ENCODE measurements around the gene PHKG2. TPM values are rescaled to one million over a fixed set of nuclear protein-coding genes. Genes with fewer than 3 reads are reported as not detected.
A peak's percentile ranks its signal among the peaks of the same experiment; 100 is the strongest.
"Not testable (repeated sequence)": the region's sequence is repeated elsewhere in the genome, so short reads cannot be mapped to it uniquely, and the experiment has no call there.

Gene PHKG2, protein sequence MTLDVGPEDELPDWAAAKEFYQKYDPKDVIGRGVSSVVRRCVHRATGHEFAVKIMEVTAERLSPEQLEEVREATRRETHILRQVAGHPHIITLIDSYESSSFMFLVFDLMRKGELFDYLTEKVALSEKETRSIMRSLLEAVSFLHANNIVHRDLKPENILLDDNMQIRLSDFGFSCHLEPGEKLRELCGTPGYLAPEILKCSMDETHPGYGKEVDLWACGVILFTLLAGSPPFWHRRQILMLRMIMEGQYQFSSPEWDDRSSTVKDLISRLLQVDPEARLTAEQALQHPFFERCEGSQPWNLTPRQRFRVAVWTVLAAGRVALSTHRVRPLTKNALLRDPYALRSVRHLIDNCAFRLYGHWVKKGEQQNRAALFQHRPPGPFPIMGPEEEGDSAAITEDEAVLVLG
- 12.6 TPM for total RNA-seq
- long read RNA-seq, full-length matches to known transcripts = 11 of 14 reads
- long read RNA-seq, partial matches to known transcripts = 1 of 14 reads
- long read RNA-seq, other reads (novel, unspliced or antisense) = 2 of 14 reads

DNA sequence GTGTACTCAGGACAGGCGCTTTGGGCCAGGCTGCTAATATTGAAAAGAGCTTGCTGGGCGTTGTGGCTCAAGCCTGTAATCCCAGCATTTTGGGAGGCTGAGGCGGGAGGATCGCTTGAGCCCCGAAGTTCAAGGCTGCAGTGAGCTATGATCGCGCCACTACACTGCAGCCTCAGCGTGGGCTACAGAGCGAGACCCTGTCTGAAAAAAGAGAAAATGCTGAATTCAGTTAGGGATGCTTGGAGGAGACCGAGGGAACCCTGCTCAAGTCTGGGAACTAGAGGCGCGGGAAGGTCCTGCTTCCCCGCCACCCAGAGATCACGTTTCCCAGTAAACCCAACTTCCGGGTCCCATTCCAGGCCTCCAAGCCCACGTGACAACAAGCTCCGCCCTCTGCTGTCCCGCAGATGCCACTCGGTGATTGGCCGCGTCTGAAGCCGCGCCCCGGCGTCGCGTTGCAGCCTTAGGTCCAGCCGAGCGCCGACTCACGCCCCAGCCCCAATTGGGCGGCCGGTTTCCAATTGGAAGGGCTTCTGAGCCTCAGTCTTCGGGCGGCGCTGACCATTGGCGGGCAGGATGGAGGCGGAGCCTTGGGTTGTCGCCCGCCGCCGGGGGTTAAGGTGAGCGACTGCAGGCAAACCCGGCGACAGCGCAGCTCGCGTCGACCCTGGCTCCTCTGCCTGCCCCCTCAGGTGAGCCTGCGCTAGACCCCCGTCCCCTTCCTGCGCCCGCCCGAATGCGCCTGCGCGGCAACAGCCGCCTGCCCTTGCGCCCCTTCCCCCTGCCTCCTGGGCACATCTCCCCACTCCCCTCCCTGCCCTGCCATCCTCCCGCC lies at the start of gene PHKG2:
TSS of gene PHKG2 (plus strand) at position 627 of the 835 bp plus-strand sequence. CDS start 396 bp downstream, outside the sequence.
- peak; percentile 97 for ATAC-seq
- intact Hi-C loops (cut with DNase I) = no loop called here

DNA sequence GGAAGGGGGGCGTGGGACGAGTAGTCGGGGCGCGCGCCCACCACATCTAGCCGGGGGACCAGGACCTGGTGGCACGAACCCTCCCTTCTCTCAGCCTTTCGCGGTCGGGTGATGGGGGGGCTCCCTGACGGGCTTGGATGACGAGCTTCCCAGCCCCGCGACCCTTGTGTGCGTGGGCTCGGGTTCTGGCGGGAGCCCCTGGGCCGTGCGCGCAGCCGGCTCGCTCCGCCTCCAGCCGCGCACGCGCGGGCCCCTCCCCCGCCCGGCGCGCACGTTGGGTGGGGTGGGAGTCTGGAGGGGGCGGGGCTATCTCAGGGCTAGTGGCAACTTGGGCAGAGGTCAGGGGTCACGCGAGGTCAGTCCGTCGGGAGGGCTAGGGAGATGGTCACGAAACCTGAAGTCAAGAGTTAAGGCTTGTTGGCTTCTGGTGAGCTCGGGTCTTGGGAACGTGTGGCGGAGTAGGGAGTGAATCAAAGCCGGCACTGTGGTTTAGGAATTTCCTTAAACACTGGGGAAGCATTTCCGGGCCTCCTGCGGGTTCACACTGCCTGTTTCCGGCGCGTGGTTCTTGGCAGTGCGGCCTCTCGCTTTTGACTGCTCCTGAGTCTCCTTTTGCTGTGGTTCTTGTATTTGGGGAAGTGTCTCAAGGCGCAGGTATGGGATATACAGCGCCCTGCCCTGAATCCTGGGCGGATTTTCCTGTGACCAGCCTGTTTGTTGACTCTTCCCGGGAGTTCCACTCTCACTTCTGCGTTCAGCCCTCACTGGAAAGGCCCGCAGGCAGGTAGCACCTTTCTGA lies 49.2 kb upstream of the PHKG2 start, which contains the start of gene SRCAP:
TSS of gene SRCAP (plus strand) at position 356 of the 799 bp plus-strand sequence. CDS start 1,654 bp downstream, outside the sequence.
- ATAC-seq (peak; percentile 80), DNase-seq (ENCODE audit: missing footprints) (peak; percentile 92)
- intact Hi-C loops (cut with DNase I) = loop anchor here (1.0 to 5.0 kb wide), 3 partner anchors 37 to 223 kb away; no protein-coding TSS in a partner anchor

More for the DNA sequence above, at the start of gene PHKG2:
- peak; percentile 100 for DNase-seq (ENCODE audit: missing footprints)

DNA sequence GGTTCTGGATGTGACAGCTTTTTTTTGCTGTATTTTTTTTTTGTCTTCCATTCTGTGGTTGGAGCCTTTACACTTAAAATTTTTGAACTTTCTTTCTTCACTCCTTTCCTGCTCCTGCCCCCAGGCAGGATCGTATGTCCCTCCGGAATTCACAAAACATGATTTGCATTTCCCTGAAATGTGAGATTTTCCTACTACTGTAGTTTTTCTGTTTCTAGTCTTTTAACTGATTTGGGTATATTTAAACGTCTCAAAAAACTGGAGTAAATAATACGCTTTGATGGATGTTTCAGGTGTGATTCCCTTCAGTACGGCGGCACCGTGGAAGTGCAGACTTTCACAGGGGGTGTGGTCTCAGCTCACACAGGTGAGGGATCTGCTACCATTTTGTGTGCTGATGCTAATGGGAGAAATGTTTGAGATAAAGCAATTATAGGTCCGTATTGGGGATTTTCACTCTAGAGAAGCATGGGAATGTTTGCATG lies 48.6 kb upstream of the PHKG2 start:
- no peak for DNase-seq (ENCODE audit: missing footprints)
- no peak for ATAC-seq
- intact Hi-C loops (cut with DNase I) = loop anchor here (2.0 to 5.0 kb wide), 2 partner anchors 37 to 65 kb away; no protein-coding TSS in a partner anchor

DNA sequence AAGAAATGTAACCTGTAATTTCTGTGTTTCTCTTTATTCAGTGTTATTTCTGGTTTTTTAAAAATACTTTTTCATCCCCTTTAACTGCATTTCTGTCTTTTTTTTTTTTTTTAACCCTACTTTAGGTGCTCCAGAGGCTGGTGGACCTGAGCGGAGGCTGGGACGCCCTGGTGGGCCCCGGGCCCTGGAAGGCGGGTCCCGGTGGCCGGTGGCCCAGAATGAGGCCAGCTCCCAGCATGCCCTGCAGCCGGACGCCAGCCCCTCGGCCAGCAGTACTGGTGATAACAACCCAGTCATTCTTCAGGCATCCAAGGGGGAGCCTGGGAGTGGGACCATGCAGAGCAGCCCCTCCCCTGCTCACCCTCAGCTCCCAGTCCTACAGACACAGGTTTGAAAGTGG lies 47.7 kb upstream of the PHKG2 start:
- intact Hi-C loops (cut with DNase I) = no loop called here

DNA sequence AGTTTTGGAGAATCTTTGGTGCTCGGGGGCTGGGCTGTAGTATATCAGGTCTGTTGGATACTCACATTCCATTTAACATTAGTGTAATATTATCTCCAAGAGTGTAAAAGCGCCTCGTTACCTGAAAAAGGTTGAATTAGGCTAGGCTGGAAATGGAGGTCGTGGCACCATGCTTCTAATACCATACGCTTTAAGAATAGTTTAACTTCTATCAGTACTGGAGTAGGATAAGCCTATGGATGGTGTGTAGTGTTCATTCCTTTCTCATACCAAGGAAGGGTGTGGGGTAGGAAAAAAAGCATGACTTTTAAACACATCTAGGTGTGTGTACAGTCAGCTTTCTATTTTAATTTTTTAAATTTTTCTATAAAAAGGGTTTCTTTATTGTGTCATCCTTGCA lies 47.3 kb upstream of the PHKG2 start:
- no peak for ATAC-seq
- no peak for DNase-seq (ENCODE audit: missing footprints)
- intact Hi-C loops (cut with DNase I) = no loop called here

More for the DNA sequence above, 47.7 kb upstream of the PHKG2 start:
- no peak for DNase-seq (ENCODE audit: missing footprints)
- no peak for ATAC-seq

DNA sequence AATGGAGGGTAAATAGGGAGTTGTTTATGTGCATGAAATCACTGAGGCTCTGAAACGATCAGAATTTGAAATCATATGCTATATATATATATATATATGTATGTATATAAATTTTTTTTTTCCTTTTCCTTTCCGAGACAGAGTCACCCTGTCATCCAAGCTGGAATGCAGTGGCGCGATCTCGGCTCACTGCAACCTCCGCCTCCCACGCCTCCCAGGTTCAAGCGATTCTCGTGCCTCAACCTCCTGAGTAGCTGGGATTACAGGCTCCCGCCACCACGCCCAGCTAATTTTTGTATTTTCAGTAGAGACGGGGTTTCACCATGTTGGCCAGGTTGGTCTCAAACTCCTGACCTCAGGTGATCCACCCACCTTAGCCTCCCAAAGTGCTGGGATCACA lies 45.2 kb upstream of the PHKG2 start:
- DNase-seq (ENCODE audit: missing footprints); ATAC-seq; intact Hi-C loops (cut with DNase I): not testable (repeated sequence)

DNA sequence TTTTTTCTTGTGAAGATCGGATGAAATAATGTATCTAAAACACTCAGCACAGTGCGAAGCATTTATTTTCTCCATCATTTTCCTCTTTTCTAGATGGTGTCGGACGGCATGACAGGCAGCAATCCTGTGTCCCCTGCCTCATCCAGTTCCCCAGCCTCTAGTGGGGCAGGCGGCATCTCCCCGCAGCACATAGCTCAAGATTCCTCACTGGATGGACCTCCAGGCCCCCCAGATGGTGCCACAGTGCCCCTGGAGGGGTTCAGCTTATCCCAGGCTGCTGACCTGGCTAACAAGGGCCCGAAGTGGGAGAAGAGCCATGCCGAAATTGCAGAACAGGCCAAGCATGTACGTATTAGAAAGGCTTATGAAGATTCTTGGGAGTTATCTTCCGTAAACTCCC lies 44.3 kb upstream of the PHKG2 start:
- intact Hi-C loops (cut with DNase I) = no loop called here
- DNase-seq (ENCODE audit: missing footprints) (no peak), ATAC-seq (no peak)

DNA sequence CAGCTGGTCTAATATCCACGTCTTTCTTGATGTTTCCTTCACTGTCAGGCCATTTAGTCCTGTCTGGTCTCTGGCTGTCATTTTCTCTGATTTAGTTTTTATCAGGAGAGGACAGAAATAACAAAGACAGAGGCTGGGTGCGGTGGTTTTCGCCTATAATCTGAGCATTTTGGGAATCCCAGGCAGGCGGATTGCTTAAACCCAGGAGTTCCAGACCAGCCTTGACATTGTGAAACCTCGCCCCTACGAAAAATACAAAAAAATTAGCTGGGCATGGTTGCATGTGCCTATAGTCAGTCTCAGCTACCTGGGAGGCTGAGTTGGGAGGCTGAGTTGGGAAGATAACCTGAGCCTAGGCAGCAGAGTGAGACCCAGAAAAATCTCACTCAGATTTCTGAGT lies 42.2 kb upstream of the PHKG2 start:
- intact Hi-C loops (cut with DNase I) = no loop called here

DNA sequence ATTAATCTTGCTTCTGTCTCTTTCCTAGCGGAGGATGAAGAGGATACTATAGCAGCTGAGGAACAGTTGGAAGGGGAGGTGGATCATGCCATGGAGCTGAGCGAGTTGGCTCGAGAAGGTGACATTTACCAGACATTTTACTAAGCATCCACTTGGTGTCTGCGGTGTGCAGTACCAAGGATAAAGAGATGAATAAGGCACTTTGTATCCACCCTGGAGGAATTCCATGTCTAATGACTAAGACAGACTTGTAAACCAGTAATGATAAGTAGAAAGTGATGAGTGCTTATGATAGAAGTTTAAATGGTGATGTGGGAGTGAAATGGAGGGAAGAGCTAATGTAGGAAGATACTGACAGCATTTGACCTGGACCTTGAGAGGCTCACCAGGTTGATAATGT lies 37.3 kb upstream of the PHKG2 start:
- no peak for DNase-seq (ENCODE audit: missing footprints)
- intact Hi-C loops (cut with DNase I) = no loop called here

More for the DNA sequence above, 42.2 kb upstream of the PHKG2 start:
- no peak for ATAC-seq
- no peak for DNase-seq (ENCODE audit: missing footprints)

DNA sequence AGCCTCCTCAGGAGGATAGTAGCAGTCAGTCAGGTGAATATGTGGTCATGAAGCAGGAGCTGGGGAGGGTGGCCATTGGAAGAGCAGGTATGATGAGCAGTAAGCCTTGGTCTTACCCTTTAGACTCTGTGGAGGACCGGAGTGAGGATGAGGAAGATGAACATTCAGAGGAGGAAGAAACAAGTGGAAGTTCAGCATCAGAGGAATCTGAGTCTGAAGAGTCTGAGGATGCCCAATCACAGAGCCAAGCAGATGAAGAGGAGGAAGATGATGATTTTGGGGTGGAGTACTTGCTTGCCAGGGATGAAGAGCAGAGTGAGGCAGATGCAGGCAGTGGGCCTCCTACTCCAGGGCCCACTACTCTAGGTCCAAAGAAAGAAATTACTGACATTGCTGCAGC lies 36.5 kb upstream of the PHKG2 start:
- no peak for DNase-seq (ENCODE audit: missing footprints)
- intact Hi-C loops (cut with DNase I) = no loop called here
- ATAC-seq = no peak

More for the DNA sequence above, 37.3 kb upstream of the PHKG2 start:
- ATAC-seq = no peak

DNA sequence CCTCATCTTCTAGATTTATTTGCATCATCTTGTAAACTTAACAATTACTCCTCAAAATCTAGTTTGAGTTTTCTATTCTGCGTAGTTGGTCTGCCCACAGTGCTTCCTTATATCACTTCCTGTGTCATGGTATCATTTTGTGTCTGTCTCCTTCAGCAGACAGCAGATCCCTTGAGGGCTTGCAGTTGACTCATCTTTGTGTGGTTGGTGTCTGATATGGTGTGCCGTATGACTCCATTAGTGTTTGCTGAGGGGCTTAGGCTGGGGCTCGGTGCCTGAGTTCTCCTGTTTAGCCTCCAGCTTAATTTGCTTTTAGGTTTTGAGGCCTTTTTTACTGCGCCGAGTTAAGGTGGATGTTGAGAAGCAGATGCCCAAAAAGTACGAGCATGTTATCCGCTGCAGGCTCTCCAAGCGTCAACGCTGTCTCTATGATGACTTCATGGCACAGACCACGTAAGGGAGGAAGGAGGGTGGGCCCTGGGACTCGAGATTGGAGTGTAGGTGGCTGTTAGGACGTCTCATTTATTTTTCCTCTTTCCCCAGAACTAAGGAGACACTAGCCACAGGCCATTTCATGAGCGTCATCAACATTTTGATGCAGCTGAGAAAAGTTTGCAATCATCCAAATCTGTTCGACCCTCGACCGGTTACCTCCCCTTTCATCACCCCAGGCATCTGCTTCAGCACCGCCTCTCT lies 32.3 kb upstream of the PHKG2 start:
- no peak for ATAC-seq
- intact Hi-C loops (cut with DNase I) = no loop called here
- no peak for DNase-seq (ENCODE audit: missing footprints)

DNA sequence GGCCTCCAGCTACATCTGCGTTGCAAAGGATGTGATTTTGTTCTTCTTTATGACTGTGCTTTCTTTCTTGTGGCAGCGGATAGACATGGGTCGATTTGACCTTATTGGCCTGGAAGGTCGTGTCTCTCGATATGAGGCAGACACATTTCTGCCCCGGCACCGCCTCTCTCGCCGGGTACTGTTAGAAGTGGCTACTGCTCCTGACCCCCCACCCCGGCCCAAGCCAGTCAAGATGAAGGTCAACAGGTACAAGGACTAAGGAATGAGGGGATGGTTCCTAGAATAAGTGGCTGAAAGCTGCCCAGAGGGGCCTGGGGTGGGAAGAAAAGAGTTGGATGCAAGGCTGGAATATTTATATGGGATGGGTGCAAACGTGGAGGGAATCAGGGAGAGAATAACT lies 28.1 kb upstream of the PHKG2 start:
- intact Hi-C loops (cut with DNase I) = no loop called here
- DNase-seq (ENCODE audit: missing footprints) (no peak), ATAC-seq (no peak)

DNA sequence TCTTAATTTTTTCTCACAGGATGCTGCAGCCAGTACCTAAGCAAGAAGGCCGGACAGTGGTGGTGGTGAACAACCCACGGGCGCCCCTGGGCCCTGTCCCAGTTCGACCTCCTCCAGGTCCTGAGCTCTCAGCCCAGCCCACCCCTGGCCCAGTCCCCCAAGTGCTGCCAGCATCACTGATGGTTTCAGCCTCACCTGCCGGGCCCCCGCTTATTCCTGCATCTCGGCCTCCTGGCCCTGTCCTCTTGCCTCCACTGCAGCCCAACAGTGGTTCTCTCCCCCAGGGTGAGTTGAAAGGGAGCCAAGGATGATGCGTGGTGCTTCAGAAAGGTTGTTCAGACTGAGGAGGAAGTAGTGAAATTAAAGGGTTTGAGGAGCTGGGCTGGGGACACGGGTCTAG lies 27.5 kb upstream of the PHKG2 start:
- no peak for ATAC-seq
- intact Hi-C loops (cut with DNase I) = no loop called here
- no peak for DNase-seq (ENCODE audit: missing footprints)

DNA sequence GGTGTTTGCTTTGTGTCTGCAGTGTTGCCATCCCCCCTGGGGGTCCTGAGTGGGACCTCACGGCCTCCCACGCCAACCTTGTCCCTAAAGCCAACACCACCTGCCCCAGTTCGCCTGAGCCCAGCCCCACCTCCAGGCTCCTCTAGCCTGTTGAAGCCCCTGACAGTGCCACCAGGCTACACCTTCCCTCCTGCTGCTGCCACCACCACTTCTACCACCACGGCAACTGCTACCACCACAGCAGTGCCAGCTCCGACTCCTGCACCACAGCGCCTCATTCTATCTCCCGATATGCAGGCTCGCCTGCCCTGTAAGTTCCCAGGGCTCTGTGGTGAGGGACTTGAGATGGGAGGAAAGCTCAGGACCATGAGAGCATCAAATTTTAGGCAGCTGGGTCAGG lies 27.1 kb upstream of the PHKG2 start:
- no peak for ATAC-seq
- DNase-seq (ENCODE audit: missing footprints) = no peak
- intact Hi-C loops (cut with DNase I) = no loop called here

DNA sequence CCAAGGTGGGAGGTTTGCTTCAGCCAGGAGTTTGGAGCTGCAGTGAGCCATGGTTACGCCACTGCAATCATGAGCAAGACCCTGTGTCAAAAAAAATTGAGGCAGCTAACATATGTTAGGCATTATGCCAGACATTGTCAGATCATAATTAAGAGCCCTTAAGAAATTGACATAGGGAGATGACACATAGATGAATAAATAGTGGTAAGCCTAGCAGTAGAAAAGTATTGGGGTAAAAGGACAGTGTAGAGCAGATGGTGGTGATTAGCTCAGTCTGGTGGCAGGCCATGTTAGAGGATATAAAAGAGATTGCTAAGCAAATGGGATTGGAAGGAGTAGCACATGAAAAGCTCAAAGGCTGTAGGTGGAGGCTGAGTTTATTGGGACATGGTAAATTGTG lies 26.6 kb upstream of the PHKG2 start:
- DNase-seq (ENCODE audit: missing footprints) = no peak

DNA sequence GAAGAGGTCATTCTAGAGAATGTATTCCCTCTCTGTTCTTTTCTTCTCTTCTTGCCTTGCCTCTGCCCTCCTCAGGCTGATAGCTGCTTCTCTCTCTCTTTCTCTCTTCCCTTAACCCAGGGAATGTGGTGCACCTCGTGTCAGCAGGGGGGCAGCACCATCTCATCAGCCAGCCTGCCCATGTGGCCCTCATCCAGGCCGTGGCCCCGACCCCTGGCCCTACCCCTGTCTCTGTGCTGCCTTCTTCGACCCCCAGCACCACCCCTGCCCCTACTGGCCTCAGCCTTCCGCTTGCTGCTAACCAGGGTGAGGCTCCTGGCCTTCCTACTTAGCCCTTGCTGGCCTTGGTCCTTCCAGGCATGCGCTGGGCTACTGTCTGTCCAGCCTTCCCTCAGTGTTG lies 25.8 kb upstream of the PHKG2 start:
- intact Hi-C loops (cut with DNase I) = no loop called here
- DNase-seq (ENCODE audit: missing footprints) (no peak), ATAC-seq (no peak)

More for the DNA sequence above, 26.6 kb upstream of the PHKG2 start:
- no peak for ATAC-seq
- intact Hi-C loops (cut with DNase I) = no loop called here

DNA sequence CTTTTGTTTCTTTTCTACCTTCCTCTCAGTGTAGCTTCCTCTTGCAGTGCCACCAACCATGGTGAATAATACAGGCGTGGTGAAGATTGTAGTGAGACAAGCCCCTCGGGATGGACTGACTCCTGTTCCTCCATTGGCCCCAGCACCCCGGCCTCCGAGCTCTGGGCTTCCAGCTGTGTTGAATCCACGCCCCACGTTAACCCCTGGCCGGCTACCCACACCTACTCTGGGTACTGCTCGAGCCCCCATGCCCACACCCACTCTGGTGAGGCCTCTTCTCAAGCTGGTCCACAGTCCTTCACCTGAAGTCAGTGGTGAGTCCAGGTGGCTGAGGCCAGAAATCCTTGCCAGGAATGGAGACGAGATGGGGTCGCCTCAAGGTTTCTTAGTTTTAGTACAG lies 25.3 kb upstream of the PHKG2 start:
- intact Hi-C loops (cut with DNase I) = no loop called here
- DNase-seq (ENCODE audit: missing footprints) = no peak
- no peak for ATAC-seq
